RWPE2 (cell line): ENCODE results near the gene LIME1.

Experiments
- ATAC-seq: fragments of 200-7000 bp; cut with Tn5 transposase; 3 replicates; pipeline ENCODE4 v1.9.1; 2021; ENCODE audit warnings: low read depth
- DNase-seq: peaks from one replicate; pipeline ENCODE4 v3.0.0-alpha.2; 2020; ENCODE audit warnings: low spot score
- H3K27ac ChIP-seq: fragments of 450-650 bp; 2 replicates; pipeline ENCODE4 v1.5.1; 2017; ENCODE audit warnings: mild to moderate bottlenecking; ENCODE audit not compliant: poor library complexity, severe bottlenecking
- H3K27me3 ChIP-seq: fragments of 250-450 bp; sonication (Bioruptor Pico); 2 replicates; pipeline ENCODE4 v1.5.1; 2021; ENCODE audit warnings: mild to moderate bottlenecking, moderate library complexity; ENCODE audit not compliant: insufficient read depth, poor library complexity, severe bottlenecking
- H3K36me3 ChIP-seq: fragments of 250-450 bp; sonication (Bioruptor Pico); 2 replicates; pipeline ENCODE4 v1.5.1; 2020; ENCODE audit warnings: low read depth, mild to moderate bottlenecking, moderate library complexity
- H3K4me1 ChIP-seq: fragments of 250-450 bp; sonication (Bioruptor Pico); 2 replicates; pipeline ENCODE4 v1.5.1; 2021; ENCODE audit warnings: mild to moderate bottlenecking, moderate library complexity; ENCODE audit not compliant: insufficient read depth, poor library complexity, severe bottlenecking
- H3K4me3 ChIP-seq: fragments of 250-450 bp; sonication (Bioruptor Pico); 2 replicates; pipeline ENCODE4 v1.5.1; 2021; ENCODE audit warnings: mild to moderate bottlenecking, moderate library complexity; ENCODE audit not compliant: severe bottlenecking
- H3K9me3 ChIP-seq: fragments of 250-450 bp; sonication (Bioruptor Pico); 2 replicates; pipeline ENCODE4 v1.5.1; 2021; ENCODE audit warnings: mild to moderate bottlenecking, moderate library complexity; ENCODE audit not compliant: severe bottlenecking
- CTCF ChIP-seq: fragments of 450-650 bp; IDR thresholded peaks from one replicate; pipeline ENCODE4 v1.5.1; 2017; ENCODE audit warnings: mild to moderate bottlenecking, moderate library complexity; ENCODE audit not compliant: poor library complexity, severe bottlenecking

LIME1 gene

GRCh38 chr20:63745961-63746731, 9.7 kb downstream of the LIME1 start:
- TF ChIP-seq CTCF, result no peak
- Histone ChIP-seq H3K4me1 (peaks cover 4% of the 10 kb centered on the region), H3K4me3 (no peak overlapping the region), H3K27me3 (no peaks in the 10 kb centered on the region), H3K36me3 (peaks cover 30% of the 10 kb centered on the region), H3K27ac (no peak overlapping the region), H3K9me3 (no peaks in the 10 kb centered on the region)
- DNase-seq (peak; percentile 85), ATAC-seq (peak; percentile 8)

- no peak for TF ChIP-seq CTCF
- Histone ChIP-seq H3K4me1 (no peaks in the 10 kb centered on the region), H3K4me3 (no peak overlapping the region), H3K27me3 (no peaks in the 10 kb centered on the region), H3K9me3 (no peaks in the 10 kb centered on the region), H3K36me3 (peaks cover 23% of the 10 kb centered on the region), H3K27ac (no peak overlapping the region)
- no peak; the same call in 2 of the 3 replicates for ATAC-seq
- DNase-seq, result peak; percentile 89
These were observed 10.4 kb downstream of the LIME1 start for GRCh38 chr20:63746751-63747315.

- no peak for DNase-seq
These were observed 11.2 kb downstream of the LIME1 start for GRCh38 chr20:63747622-63748069.

GRCh38 chr20:63748070-63748933, 11.8 kb downstream of the LIME1 start:
- Histone ChIP-seq H3K9me3 (no peaks in the 10 kb centered on the region), H3K36me3 (peaks cover 10% of the 10 kb centered on the region), H3K27me3 (no peaks in the 10 kb centered on the region), H3K27ac (no peak overlapping the region), H3K4me3 (no peak overlapping the region), H3K4me1 (no peaks in the 10 kb centered on the region)
- no peak for TF ChIP-seq CTCF
- peak; percentile 88 for DNase-seq
- peak; percentile 13; the same call in 1 of the 3 replicates for ATAC-seq

More at GRCh38 chr20:63747622-63748069, 11.2 kb downstream of the LIME1 start:
- Histone ChIP-seq H3K27ac (no peak overlapping the region), H3K4me3 (no peak overlapping the region), H3K36me3 (peaks cover 15% of the 10 kb centered on the region), H3K4me1 (no peaks in the 10 kb centered on the region), H3K27me3 (no peaks in the 10 kb centered on the region), H3K9me3 (no peaks in the 10 kb centered on the region)
- peak; percentile 22; the same call in 2 of the 3 replicates for ATAC-seq
- TF ChIP-seq CTCF, result no peak
